Measurements from ENCODE around the gene PDK2.

- TF ChIP-seq, protein P1, sequence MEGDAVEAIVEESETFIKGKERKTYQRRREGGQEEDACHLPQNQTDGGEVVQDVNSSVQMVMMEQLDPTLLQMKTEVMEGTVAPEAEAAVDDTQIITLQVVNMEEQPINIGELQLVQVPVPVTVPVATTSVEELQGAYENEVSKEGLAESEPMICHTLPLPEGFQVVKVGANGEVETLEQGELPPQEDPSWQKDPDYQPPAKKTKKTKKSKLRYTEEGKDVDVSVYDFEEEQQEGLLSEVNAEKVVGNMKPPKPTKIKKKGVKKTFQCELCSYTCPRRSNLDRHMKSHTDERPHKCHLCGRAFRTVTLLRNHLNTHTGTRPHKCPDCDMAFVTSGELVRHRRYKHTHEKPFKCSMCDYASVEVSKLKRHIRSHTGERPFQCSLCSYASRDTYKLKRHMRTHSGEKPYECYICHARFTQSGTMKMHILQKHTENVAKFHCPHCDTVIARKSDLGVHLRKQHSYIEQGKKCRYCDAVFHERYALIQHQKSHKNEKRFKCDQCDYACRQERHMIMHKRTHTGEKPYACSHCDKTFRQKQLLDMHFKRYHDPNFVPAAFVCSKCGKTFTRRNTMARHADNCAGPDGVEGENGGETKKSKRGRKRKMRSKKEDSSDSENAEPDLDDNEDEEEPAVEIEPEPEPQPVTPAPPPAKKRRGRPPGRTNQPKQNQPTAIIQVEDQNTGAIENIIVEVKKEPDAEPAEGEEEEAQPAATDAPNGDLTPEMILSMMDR (IDR thresholded peaks at IDR 0.05; ENCODE audit: low read depth, low read length, poor library complexity, severe bottlenecking), result peak; percentile 87
- no peak for TF ChIP-seq EZH2phosphoT487 (IDR thresholded peaks at IDR 0.05; ENCODE audit: borderline replicate concordance, low read length)
Measured at GRCh38 chr17:50139950-50140885, 45.1 kb downstream of the PDK2 start.
